B cell (primary cell): ENCODE results near the gene SETDB2. TPM values are rescaled to one million over a fixed set of nuclear protein-coding genes. Genes with fewer than 3 reads are reported as not detected.

Source experiments
- ATAC-seq: fragments of 200-7000 bp; cut with Tn5 transposase; one replicate; pipeline ENCODE4 v1.10.0; 2021; ENCODE audit warnings: low read depth, mild to moderate bottlenecking, moderate number of reproducible peaks, moderate library complexity
- CTCF ChIA-PET: fragments of 350-600 bp; sonication (Branson Sonifier 250); formaldehyde crosslinking; loops from one replicate; lab custom pipeline; 2021; ENCODE audit warnings: antibody characterized with exemption, inconsistent platforms; lab: Charles Lee
- POLR2A ChIA-PET: fragments of 350-600 bp; sonication (Branson Sonifier 250); formaldehyde crosslinking; loops from one replicate; lab custom pipeline; 2021; ENCODE audit warnings: antibody characterized with exemption; lab: Charles Lee
- DNase-seq: peaks from one replicate; pipeline ENCODE4 v3.0.0; 2013
- H2AFZ ChIP-seq: 2 replicates; pipeline ENCODE4 v1.6.1; 2012; ENCODE audit warnings: mild to moderate bottlenecking, low read depth, low read length; ENCODE audit not compliant: insufficient read depth, poor library complexity, severe bottlenecking
- H3K27ac ChIP-seq, 2 donors: 1 replicate in 1 of 2; 2 replicates in 1 of 2; pipeline ENCODE4 v1.5.1; 2012 to 2013; ENCODE audit warnings: low read length in 2 of 2, mild to moderate bottlenecking in 2 of 2, moderate library complexity in 1 of 2
- H3K27me3 ChIP-seq, 4 experiments: fragments of 200-600 bp in 1 of 4; sonication (generic) in 1 of 4; replicated peaks in 1 of 4; 1 replicate in 2 of 4; 2 replicates in 2 of 4; pipeline versions ENCODE4 v1.6.1 to v1.7.0; 2013 to 2016; ENCODE audit warnings: low read length in 3 of 4, mild to moderate bottlenecking in 2 of 4, mixed read lengths in 1 of 4, moderate library complexity in 1 of 4; ENCODE audit not compliant: insufficient read depth in 4 of 4, control insufficient read depth in 3 of 4; ENCODE audit errors: control extremely low read depth in 1 of 4
- H3K36me3 ChIP-seq, 2 experiments: replicated peaks in 1 of 2; 1 replicate in 1 of 2; 2 replicates in 1 of 2; pipeline versions ENCODE4 v1.6.1 to v1.7.1; 2013; ENCODE audit warnings: low read length in 1 of 2; ENCODE audit not compliant: insufficient read depth in 2 of 2, control insufficient read depth in 1 of 2; ENCODE audit errors: control extremely low read depth in 1 of 2, extremely low read depth in 1 of 2
- H3K4me1 ChIP-seq, 2 donors: fragments of 200-600 bp in 1 of 2; sonication (generic) in 1 of 2; 1 replicate in 1 of 2; 2 replicates in 1 of 2; pipeline versions ENCODE4 v1.5.1 to v1.6.1; 2013 to 2017; ENCODE audit warnings: low read length in 2 of 2; ENCODE audit not compliant: control insufficient read depth in 2 of 2, insufficient read depth in 2 of 2
- H3K4me2 ChIP-seq: replicated peaks from 2 replicates; pipeline ENCODE3; 2012; ENCODE audit warnings: mild to moderate bottlenecking, low read depth, low read length; ENCODE audit not compliant: poor library complexity, severe bottlenecking
- H3K4me3 ChIP-seq, 5 experiments: fragments of 200-600 bp in 1 of 5; sonication (generic) in 1 of 5; 1 replicate in 3 of 5; 2 replicates in 2 of 5; pipeline versions ENCODE4 v1.5.1 to v1.7.0; 2011 to 2016; ENCODE audit warnings: low read length in 4 of 5, mild to moderate bottlenecking in 4 of 5, low read depth in 2 of 5, control low read depth in 1 of 5, moderate library complexity in 1 of 5; ENCODE audit not compliant: insufficient read depth in 1 of 5; ENCODE audit errors: control extremely low read depth in 1 of 5, extremely low read depth in 1 of 5
- H3K79me2 ChIP-seq: fragments of 200-600 bp; sonication (generic); one replicate; pipeline ENCODE4 v1.6.0; 2016; ENCODE audit warnings: low read length; ENCODE audit not compliant: control insufficient read depth, insufficient read depth
- H3K9ac ChIP-seq: fragments of 200-600 bp; sonication (generic); 2 replicates; pipeline ENCODE4 v1.6.1; 2017; ENCODE audit warnings: mild to moderate bottlenecking, low read length, moderate library complexity
- H3K9me3 ChIP-seq, 3 donors: one replicate each; pipeline versions ENCODE4 v1.6.1 to v1.7.1; 2013; ENCODE audit warnings: low read length in 2 of 3; ENCODE audit not compliant: control insufficient read depth in 2 of 3, insufficient read depth in 1 of 3; ENCODE audit errors: control extremely low read depth in 1 of 3
- H4K20me1 ChIP-seq: 2 replicates; pipeline ENCODE4 v1.6.0; 2012; ENCODE audit warnings: mild to moderate bottlenecking, low read length; ENCODE audit not compliant: insufficient read depth, control insufficient read depth, poor library complexity, severe bottlenecking
- H3K27ac Mint-ChIP-seq: one replicate; pipeline ENCODE4 v1.8.0; 2021; ENCODE audit warnings: mixed read lengths
- H3K27me3 Mint-ChIP-seq: one replicate; pipeline ENCODE4 v1.8.0; 2021; ENCODE audit warnings: mixed read lengths
- H3K4me1 Mint-ChIP-seq: one replicate; pipeline ENCODE4 v1.8.0; 2021; ENCODE audit warnings: mixed read lengths
- H3K4me3 Mint-ChIP-seq: one replicate; pipeline ENCODE4 v1.8.0; 2021; ENCODE audit warnings: mixed read lengths
- H3K9me3 Mint-ChIP-seq: one replicate; pipeline ENCODE4 v1.8.0; 2022; ENCODE audit warnings: mixed read lengths; ENCODE audit not compliant: insufficient read depth
- CTCF ChIP-seq: fragments of 200-600 bp; IDR thresholded peaks from one replicate; pipeline ENCODE4 v1.8.0; 2022; ENCODE audit warnings: antibody characterized with exemption, mild to moderate bottlenecking
- EZH2 ChIP-seq: IDR thresholded peaks from 2 replicates; pipeline ENCODE4 v1.6.1; 2012; ENCODE audit warnings: borderline replicate concordance, low read depth, mild to moderate bottlenecking, moderate library complexity, low read length; ENCODE audit not compliant: insufficient read depth, poor library complexity, severe bottlenecking
- WGBS: methylation state at CpG from one replicate; pipeline ENCODE4 v1.1.5; 2013; ENCODE audit warnings: missing lambda C conversion rate; ENCODE audit not compliant: insufficient coverage; 5-methylcytosine and 5-hydroxymethylcytosine counted together
- intact Hi-C: fragments of 100-400 bp; cut with micrococcal nuclease; formaldehyde crosslinking; loops from one replicate; pipeline ENCODE4 v1.10.0; 2022
- polyA plus RNA-seq: library from polyadenylated mRNA; depleted of rRNA; stranded (reverse); fragments of >200 nt; gene quantifications from 2 replicates; pipeline ENCODE4 v1.2.3, GENCODE V29; 2012
- total RNA-seq, 2 donors: library from RNA; stranded (reverse); fragments of 120-200 nt in 1 of 2; gene quantifications; 1 replicate in 1 of 2; 2 replicates in 1 of 2; pipeline versions ENCODE4 v1.2.3 to v1.2.4, GENCODE V29; 2013 to 2022

SETDB2 gene
- total and polyA plus RNA-seq, 2 donors (not counting 1 experiment from before 2014, with no cell fraction given) = 12.0 to 38.2 TPM

- peaks cover 50 to 58% of the 10 kb centered on the region in 2 donors for H3K4me1 ChIP-seq
- Mint-ChIP-seq H3K4me3 (peak overlapping the region; percentile 12), H3K27ac (peak overlapping the region; percentile 38), H3K27me3 (no peaks in the 10 kb centered on the region), H3K9me3 (no peaks in the 10 kb centered on the region), H3K4me1 (peaks cover 71% of the 10 kb centered on the region)
- H3K4me2 ChIP-seq = peak overlapping the region; percentile 21
- no peaks in the 10 kb centered on the region for H3K27me3 ChIP-seq
- 4% methylated on average over 3 of the region's 7 CpGs for WGBS
- intact Hi-C loops = no loop called here
- H3K36me3 ChIP-seq = no peaks in the 10 kb centered on the region
- H3K4me3 ChIP-seq = no peak overlapping the region
- DNase-seq (peak; percentile 29), ATAC-seq (peak; percentile 37)
- H2AFZ ChIP-seq = no peak overlapping the region
- H3K9me3 ChIP-seq = no peaks in the 10 kb centered on the region
- ChIA-PET CTCF (interaction anchor here (1.6 kb wide), 1 partner anchor 8 kb away, joined by 4 read pairs; no protein-coding TSS in a partner anchor), POLR2A (no interaction called here)
- no peaks in the 10 kb centered on the region for H4K20me1 ChIP-seq
- TF ChIP-seq CTCF (no peak), EZH2 (no peak)
- peak overlapping the region in 1 of 2 donors; percentile 12 for H3K27ac ChIP-seq
- H3K9ac ChIP-seq = no peak overlapping the region
- H3K79me2 ChIP-seq = no peaks in the 10 kb centered on the region
Observed at GRCh38 chr13:49536144-49536873, 92.2 kb downstream of the SETDB2 start.

GRCh38 chr13:49538404-49538803, 94.3 kb downstream of the SETDB2 start:
- Histone ChIP-seq H3K79me2 (no peaks in the 10 kb centered on the region), H3K9me3 (no peaks in the 10 kb centered on the region), H3K4me2 (no peak overlapping the region), H3K36me3 (no peaks in the 10 kb centered on the region), H3K9ac (no peak overlapping the region), H4K20me1 (no peaks in the 10 kb centered on the region), H3K4me1 (peaks cover 36 to 44% of the 10 kb centered on the region in 2 donors), H2AFZ (no peak overlapping the region), H3K27me3 (no peaks in the 10 kb centered on the region), H3K4me3 (no peak overlapping the region), H3K27ac (no peak overlapping the region)
- intact Hi-C loops = no loop called here
- ATAC-seq (no peak), DNase-seq (no peak)
- WGBS = 100% methylated on average over 1 of the region's 2 CpGs
- POLR2A ChIA-PET = no interaction called here
- Mint-ChIP-seq H3K4me3 (no peak overlapping the region), H3K27me3 (no peaks in the 10 kb centered on the region), H3K4me1 (peaks cover 53% of the 10 kb centered on the region), H3K9me3 (no peaks in the 10 kb centered on the region), H3K27ac (peak overlapping the region; percentile 73)
- TF ChIP-seq CTCF = no peak
- no peak for TF ChIP-seq EZH2
- CTCF ChIA-PET = interaction anchor here (0.6 to 0.7 kb wide), 2 partner anchors 68 to 267 kb away, joined by 3 read pairs; no protein-coding TSS in a partner anchor
